DMS79 (cell line): ENCODE measurements around the gene CSAD.
"Not testable (repeated sequence)": the region's sequence is repeated elsewhere in the genome, so short reads cannot be mapped to it uniquely, and the experiment has no call there.

ENCODE experiments used
- DNase-seq: peaks from one replicate; lab custom pipeline; 2025; lab: John Stamatoyannopoulos, UW

CSAD gene

DNA sequence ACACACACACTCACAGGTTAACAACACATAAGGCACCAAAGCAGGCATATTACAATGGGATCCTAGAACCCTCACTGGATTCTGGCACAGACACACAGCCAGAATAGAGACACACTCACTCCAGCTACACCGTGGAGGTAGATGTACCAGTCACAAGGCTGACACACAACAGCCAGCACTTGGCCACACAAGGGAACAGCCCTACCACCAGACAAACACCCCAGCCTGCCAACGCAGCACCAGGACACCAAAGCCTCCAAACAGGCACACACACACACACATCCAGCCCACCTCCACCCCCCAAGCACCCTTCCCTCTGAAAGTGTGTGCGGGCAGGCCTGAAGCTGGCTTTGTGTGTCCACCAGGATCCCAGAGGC is 37.2 kb upstream of the CSAD start:
- no peak for DNase-seq

- no peak for DNase-seq
Observed at GRCh38 chr12:53217051-53217930, 36.6 kb upstream of the CSAD start.

DNA sequence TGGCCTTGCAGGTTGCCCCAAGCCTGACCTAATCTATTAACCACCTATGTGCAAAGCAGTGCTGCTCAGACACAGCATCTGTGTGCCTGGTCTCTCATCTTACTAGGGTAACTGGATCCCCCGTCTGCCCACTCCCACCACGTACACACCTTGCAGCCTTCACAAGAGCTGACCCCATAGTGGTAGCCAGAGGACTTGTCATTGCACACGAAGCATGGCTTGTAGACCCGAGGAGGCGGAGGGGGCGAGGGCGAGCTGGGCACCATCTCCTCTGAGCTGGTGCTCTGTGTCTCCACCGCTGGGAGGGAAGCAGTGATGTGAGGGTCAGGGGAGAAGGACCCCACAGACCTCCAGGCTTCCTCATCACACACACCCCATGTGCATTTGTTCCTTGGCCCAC is 34.8 kb upstream of the CSAD start:
- no peak for DNase-seq

GRCh38 chr12:53214687-53215455 is 34.1 kb upstream of the CSAD start:
- DNase-seq = no peak

- DNase-seq = no peak
Observed at GRCh38 chr12:53214221-53214620, 33.5 kb upstream of the CSAD start.

- DNase-seq = no peak
Observed at GRCh38 chr12:53213348-53213747, 32.6 kb upstream of the CSAD start.

GRCh38 chr12:53212931-53213330 is 32.2 kb upstream of the CSAD start:
- DNase-seq = no peak

GRCh38 chr12:53211476-53212381 is 31.0 kb upstream of the CSAD start:
- no peak for DNase-seq

DNA sequence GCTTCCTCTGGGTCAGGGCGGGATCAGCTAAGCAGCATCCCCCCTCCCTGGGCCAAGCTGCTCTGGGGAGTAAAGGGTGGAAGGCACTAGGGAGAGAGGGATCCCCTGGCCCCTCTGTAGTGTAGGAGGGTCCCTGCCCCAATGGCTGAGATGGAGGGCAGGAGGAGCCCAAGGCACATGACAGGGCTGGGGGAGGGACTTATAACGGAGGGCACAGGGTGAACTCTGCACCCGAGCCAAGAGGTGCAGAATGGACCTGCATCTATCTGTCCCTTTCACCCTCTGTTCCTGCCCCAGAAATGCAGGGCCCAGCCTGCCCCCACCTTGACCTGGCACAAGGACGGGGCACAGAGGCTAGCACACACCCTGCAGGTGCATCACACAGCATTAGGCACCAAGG is 30.1 kb upstream of the CSAD start:
- no peak for DNase-seq

DNA sequence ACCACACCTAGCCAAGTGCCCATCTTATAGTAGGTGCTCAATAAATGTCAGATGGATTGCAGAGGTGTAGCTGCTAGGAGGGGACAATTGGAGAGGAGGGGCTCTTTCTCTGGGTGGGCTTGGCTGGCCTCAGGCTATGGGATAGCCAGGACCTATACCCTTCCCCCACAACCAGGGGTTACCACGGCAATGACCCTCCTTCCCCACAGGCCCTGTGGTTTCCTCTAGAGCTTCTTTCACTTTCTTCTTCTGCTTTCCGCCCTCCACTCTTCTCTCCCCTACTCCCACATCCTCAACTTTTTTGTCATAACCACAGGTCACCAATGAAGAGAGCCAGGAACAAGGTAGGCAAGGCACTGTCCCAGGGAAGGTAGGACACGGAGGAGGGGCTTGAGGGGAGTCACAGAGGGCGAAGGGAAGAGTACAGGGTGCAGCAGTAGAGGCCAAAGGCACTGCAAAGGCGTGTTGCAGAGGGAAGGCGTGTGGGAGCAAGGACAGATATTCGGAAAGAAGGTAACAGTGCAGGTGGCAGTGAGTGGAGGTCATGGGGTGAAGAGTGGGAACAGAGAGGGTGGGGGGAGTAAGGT is 28.2 kb upstream of the CSAD start:
- no peak for DNase-seq

GRCh38 chr12:53208435-53208834 is 27.7 kb upstream of the CSAD start:
- DNase-seq = no peak

DNA sequence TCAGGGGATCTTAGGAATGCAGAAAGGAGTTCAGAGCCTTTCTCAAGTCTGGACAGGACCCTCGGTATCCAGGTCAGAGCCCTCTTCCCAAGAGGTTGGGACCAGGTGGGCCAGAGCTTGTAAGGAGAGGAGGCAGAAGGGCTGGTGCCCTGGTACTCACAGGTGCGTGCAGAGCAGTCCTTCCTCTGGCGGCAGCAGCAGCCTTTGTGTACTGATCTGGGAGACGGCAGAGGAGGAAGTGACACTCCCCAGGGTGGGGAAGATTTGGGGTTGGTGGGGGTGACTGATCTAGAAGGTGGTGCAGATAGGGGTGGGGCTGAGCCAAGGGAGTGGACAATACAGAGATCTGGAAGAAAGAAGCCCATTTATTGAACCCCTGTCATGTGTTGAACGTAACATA is 26.3 kb upstream of the CSAD start, which contains the start of gene ITGB7:
ITGB7 (minus strand) TSS at position 210 of the 400 bp plus-strand sequence. CDS start 6,808 bp downstream, outside the sequence.
- DNase-seq = no peak

DNA sequence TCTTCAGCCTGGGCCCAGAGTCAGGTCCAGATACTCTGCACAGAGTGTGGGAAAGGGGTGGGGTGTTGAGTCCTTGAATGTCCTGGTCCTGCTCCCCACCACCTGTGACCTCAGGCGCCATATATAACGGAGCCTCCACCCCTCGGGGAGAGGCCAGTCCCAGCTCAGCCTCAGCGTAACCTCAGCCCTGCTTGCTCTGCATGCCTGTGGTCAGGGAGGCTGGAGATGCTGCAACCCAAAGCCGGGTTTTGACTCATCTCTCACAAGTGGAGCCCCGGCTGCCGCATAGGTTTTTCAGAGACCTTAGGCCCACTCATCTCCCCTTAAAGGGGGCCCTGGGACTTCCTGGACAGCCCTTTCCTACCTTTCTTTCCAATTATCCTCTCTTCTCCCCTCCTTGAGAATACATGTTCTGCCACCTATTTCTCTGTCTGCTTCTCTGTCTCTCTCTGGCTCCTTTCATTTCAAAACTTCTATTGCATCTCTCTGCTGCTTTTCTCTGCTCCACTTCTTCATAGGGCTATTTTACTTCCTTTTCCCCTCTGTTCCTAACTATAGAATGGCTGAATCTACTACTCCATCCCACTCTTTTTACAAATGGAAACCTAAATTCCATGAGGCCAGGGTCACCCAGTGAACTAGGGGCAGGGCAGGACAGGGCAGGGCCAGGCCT is 25.2 kb upstream of the CSAD start:
- no peak for DNase-seq

GRCh38 chr12:53204351-53204750 is 23.6 kb upstream of the CSAD start:
- no peak for DNase-seq

DNA sequence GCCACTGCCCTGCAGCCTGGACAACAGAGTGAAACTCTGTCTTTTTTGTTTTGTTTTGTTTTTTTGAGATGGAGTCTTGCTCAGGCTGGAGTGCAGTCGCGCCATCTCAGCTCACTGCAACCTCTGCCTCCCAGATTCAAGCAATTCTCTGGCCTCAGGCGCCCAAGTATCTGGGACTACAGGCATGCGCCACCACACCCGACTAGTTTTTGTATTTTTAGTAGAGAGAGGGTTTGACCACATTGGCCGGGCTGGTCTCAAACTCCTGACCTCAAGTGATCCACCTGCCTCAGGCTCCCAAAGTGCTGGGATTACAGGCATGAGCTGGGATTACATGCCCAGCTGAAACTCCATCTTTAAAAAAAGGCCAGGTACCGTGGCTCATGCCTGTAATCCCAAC is 21.6 kb upstream of the CSAD start:
- not testable (repeated sequence) for DNase-seq

GRCh38 chr12:53201639-53202038 is 20.9 kb upstream of the CSAD start:
- DNase-seq = no peak

GRCh38 chr12:53201177-53201541 is 20.4 kb upstream of the CSAD start:
- DNase-seq = no peak

GRCh38 chr12:53200458-53201176 is 19.9 kb upstream of the CSAD start:
- no peak for DNase-seq

DNA sequence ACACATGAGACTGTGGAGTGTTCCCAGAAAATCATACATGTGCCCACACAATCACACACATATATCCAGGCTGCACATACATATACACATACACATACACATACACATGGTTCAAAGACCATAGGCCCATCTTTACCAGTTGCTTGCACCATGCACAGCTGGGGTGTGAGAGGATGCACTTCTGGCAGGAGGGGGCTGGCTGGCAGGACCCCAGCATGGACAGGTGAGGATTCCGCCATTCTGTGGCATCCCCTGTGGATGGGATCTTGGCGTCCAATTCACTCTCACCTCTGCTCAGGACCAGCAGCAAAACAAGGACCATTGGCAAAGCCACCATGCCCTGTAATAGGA is 19.4 kb upstream of the CSAD start:
- DNase-seq = no peak

- no peak for DNase-seq
Observed at GRCh38 chr12:53199700-53200099, 19.0 kb upstream of the CSAD start.
